ENCODE results near the gene RTBDN.

RTBDN gene

GRCh38 chr19:12843999-12844732 is 9.8 kb upstream of the RTBDN start:
- H3K27ac ChIP-seq: no peak overlapping the region
- H3K4me3 ChIP-seq: no peak overlapping the region
- peaks cover 0 to 23% (median 14%) of the 10 kb centered on the region in 4 donors for H3K4me1 ChIP-seq
- no peaks in the 10 kb centered on the region for H3K36me3 ChIP-seq
- DNase-seq: no peak
- H3K9me3 ChIP-seq: no peaks in the 10 kb centered on the region
- H3K27me3 ChIP-seq: peaks cover 8 to 79% of the 10 kb centered on the region in 2 donors
- intact Hi-C loops (cut with DNase I; ENCODE audit: low total_unique reads): no loop called here
- TF ChIP-seq, protein P1, sequence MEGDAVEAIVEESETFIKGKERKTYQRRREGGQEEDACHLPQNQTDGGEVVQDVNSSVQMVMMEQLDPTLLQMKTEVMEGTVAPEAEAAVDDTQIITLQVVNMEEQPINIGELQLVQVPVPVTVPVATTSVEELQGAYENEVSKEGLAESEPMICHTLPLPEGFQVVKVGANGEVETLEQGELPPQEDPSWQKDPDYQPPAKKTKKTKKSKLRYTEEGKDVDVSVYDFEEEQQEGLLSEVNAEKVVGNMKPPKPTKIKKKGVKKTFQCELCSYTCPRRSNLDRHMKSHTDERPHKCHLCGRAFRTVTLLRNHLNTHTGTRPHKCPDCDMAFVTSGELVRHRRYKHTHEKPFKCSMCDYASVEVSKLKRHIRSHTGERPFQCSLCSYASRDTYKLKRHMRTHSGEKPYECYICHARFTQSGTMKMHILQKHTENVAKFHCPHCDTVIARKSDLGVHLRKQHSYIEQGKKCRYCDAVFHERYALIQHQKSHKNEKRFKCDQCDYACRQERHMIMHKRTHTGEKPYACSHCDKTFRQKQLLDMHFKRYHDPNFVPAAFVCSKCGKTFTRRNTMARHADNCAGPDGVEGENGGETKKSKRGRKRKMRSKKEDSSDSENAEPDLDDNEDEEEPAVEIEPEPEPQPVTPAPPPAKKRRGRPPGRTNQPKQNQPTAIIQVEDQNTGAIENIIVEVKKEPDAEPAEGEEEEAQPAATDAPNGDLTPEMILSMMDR (IDR thresholded peaks at IDR 0.05): no peak

GRCh38 chr19:12843328-12843727 is 8.9 kb upstream of the RTBDN start:
- H3K27ac ChIP-seq: no peak overlapping the region
- H3K27me3 ChIP-seq: peaks cover 10 to 87% of the 10 kb centered on the region in 2 donors
- TF ChIP-seq, protein P1 (IDR thresholded peaks at IDR 0.05): no peak
- intact Hi-C loops (cut with DNase I; ENCODE audit: low total_unique reads): no loop called here
- no peak overlapping the region for H3K4me3 ChIP-seq
- H3K9me3 ChIP-seq: no peaks in the 10 kb centered on the region
- DNase-seq: no peak
- H3K36me3 ChIP-seq: no peaks in the 10 kb centered on the region
- peaks cover 0 to 30% (median 21%) of the 10 kb centered on the region in 4 donors for H3K4me1 ChIP-seq

- TF ChIP-seq, protein P1 (IDR thresholded peaks at IDR 0.05): no peak
- no peak for DNase-seq
- Histone ChIP-seq H3K9me3 (no peaks in the 10 kb centered on the region), H3K27ac (no peak overlapping the region), H3K4me3 (no peak overlapping the region), H3K36me3 (no peaks in the 10 kb centered on the region), H3K4me1 (peaks cover 0 to 28% (median 23%) of the 10 kb centered on the region in 4 donors), H3K27me3 (peaks cover 10 to 89% of the 10 kb centered on the region in 2 donors)
- intact Hi-C loops (cut with DNase I; ENCODE audit: low total_unique reads): no loop called here
Measured at GRCh38 chr19:12842511-12842910, 8.1 kb upstream of the RTBDN start.

DNA sequence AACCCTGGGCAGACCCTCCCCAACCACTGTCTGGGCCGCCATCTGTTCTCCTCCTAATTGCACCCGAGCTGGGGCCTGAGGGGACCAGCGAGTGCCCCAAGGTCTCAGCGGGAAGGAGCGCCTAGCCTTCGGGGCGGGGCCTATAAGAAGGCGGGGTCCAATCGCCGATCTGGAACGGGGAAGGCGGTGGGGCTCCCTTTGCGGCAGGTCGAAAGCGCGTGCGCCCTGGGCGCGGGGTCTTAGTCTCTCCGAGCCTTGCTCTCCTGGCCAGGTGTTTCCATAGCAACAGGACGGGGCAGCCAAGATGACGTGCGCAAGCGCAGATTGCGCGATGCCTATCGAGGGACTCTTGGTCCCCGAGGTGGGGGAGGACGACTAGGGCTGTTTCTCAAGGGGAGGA is 6.7 kb upstream of the RTBDN start:
- H3K4me1 ChIP-seq: peaks cover 0 to 23% (median 20%) of the 10 kb centered on the region in 4 donors
- intact Hi-C loops (cut with DNase I; ENCODE audit: low total_unique reads): no loop called here
- no peak overlapping the region for H3K27ac ChIP-seq
- H3K27me3 ChIP-seq: peaks cover 10 to 91% of the 10 kb centered on the region in 2 donors
- H3K36me3 ChIP-seq: no peaks in the 10 kb centered on the region
- no peak for DNase-seq
- no peak overlapping the region for H3K4me3 ChIP-seq
- TF ChIP-seq, protein P1 (IDR thresholded peaks at IDR 0.05): no peak
- H3K9me3 ChIP-seq: no peaks in the 10 kb centered on the region

- no peak for DNase-seq
- Histone ChIP-seq H3K27ac (no peak overlapping the region), H3K9me3 (no peaks in the 10 kb centered on the region), H3K4me1 (peaks cover 0 to 24% (median 20%) of the 10 kb centered on the region in 4 donors), H3K36me3 (no peaks in the 10 kb centered on the region), H3K27me3 (peaks cover 10 to 95% of the 10 kb centered on the region in 2 donors), H3K4me3 (no peak overlapping the region)
- TF ChIP-seq, protein P1 (IDR thresholded peaks at IDR 0.05): no peak
- intact Hi-C loops (cut with DNase I; ENCODE audit: low total_unique reads): no loop called here
Measured at GRCh38 chr19:12840091-12841079, 6.0 kb upstream of the RTBDN start.

Data from tibial artery (tissue), 4 donors.